Coronary artery (tissue), 2 donors: ENCODE measurements around the gene CC2D1A.

ENCODE experiments used
- DNase-seq: peaks from one replicate; pipeline ENCODE4 v3.0.0-alpha.2; 2017; ENCODE audit warnings: low spot score
- H3K27ac ChIP-seq, 2 donors: fragments of 200-600 bp; sonication (generic); one replicate each; pipeline ENCODE4 v1.5.1; 2016 to 2019
- H3K4me3 ChIP-seq: fragments of 200-600 bp; sonication (generic); 2 replicates; pipeline ENCODE4 v1.5.1; 2016; ENCODE audit warnings: mild to moderate bottlenecking, moderate library complexity
- TF ChIP-seq, protein P1 (sequence below): fragments of 200-600 bp; sonication (generic); IDR thresholded peaks from one replicate; pipeline ENCODE4 v1.5.1; 2019; ENCODE audit warnings: antibody characterized with exemption

Gene CC2D1A

GRCh38 chr19:13930402-13930801 is 24.4 kb downstream of the CC2D1A start:
- DNase-seq, result no peak

GRCh38 chr19:13931391-13932148 is 25.6 kb downstream of the CC2D1A start:
- no peak for DNase-seq
- Histone ChIP-seq H3K4me3 (no peak overlapping the region), H3K27ac (no peak overlapping the region)
- TF ChIP-seq, protein P1, sequence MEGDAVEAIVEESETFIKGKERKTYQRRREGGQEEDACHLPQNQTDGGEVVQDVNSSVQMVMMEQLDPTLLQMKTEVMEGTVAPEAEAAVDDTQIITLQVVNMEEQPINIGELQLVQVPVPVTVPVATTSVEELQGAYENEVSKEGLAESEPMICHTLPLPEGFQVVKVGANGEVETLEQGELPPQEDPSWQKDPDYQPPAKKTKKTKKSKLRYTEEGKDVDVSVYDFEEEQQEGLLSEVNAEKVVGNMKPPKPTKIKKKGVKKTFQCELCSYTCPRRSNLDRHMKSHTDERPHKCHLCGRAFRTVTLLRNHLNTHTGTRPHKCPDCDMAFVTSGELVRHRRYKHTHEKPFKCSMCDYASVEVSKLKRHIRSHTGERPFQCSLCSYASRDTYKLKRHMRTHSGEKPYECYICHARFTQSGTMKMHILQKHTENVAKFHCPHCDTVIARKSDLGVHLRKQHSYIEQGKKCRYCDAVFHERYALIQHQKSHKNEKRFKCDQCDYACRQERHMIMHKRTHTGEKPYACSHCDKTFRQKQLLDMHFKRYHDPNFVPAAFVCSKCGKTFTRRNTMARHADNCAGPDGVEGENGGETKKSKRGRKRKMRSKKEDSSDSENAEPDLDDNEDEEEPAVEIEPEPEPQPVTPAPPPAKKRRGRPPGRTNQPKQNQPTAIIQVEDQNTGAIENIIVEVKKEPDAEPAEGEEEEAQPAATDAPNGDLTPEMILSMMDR, result no peak

More at GRCh38 chr19:13930402-13930801, 24.4 kb downstream of the CC2D1A start:
- TF ChIP-seq, protein P1, result no peak
- Histone ChIP-seq H3K27ac (no peak overlapping the region), H3K4me3 (no peak overlapping the region)

DNA sequence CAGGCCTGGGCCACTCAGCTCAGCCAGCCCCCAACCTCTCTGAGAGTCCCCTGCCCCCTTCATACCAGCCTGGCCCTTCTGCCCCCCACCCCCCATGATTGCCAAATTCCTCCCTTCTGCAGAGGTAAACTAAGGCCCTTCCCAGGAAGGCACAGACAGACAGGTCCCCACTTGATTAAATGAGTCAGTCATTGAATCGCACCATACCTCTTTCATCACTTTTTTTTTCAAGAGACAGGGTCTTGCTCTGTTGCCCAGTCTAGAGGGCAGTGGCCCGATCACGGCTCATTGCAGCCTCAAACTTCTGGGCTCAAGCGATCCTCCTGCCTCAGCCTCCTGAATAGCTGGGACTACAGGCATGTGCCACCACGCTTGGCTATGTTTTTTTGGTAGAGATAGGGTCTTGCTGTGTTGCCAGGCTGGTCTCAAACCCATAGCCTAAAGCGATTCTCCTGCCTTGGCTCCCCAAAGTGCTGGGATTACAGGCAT is 26.2 kb downstream of the CC2D1A start:
- Histone ChIP-seq H3K27ac (no peak overlapping the region), H3K4me3 (no peak overlapping the region)
- TF ChIP-seq, protein P1, result no peak
- DNase-seq, result no peak

- no peak overlapping the region for H3K4me3 ChIP-seq
- TF ChIP-seq, protein P1, result no peak
- no peak for DNase-seq
- no peak overlapping the region for H3K27ac ChIP-seq
Observed at GRCh38 chr19:13932911-13933393, 27.0 kb downstream of the CC2D1A start.

GRCh38 chr19:13934785-13935109 is 28.7 kb downstream of the CC2D1A start:
- H3K4me3 ChIP-seq, result no peak overlapping the region
- DNase-seq, result no peak
- TF ChIP-seq, protein P1, result no peak
- H3K27ac ChIP-seq, result no peak overlapping the region

GRCh38 chr19:13935765-13936510 is 29.9 kb downstream of the CC2D1A start:
- no peak overlapping the region for H3K27ac ChIP-seq
- DNase-seq, result no peak
- H3K4me3 ChIP-seq, result no peak overlapping the region
- TF ChIP-seq, protein P1, result no peak
